Left colon (tissue), 2 donors: ENCODE data around the gene ZNF471. TPM values are rescaled to one million over a fixed set of nuclear protein-coding genes. Genes with fewer than 3 reads are reported as not detected.
A peak's percentile ranks its signal among the peaks of the same experiment; 100 is the strongest.

Source experiments
- ATAC-seq: fragments of 200-7000 bp; cut with Tn5 transposase; one replicate; pipeline ENCODE4 v1.9.1; 2020; ENCODE audit warnings: mild to moderate bottlenecking, moderate library complexity
- DNase-seq, 2 donors: peaks; one replicate each; pipeline ENCODE4 v3.0.0-alpha.2; 2020
- intact Hi-C, 2 donors: fragments of 100-400 bp; cut with DNase I in 1 of 2; cut with micrococcal nuclease in 1 of 2; formaldehyde crosslinking; loops; one replicate each; pipeline versions ENCODE4 v1.11.2 to v1.14.0; 2022; cut with DNase I, micrococcal nuclease
- long read RNA-seq: library from polyadenylated mRNA; unstranded; transcript quantifications from one replicate; pipeline ENCODE4 v2.0.0, GENCODE V29; 2021
- total RNA-seq, 2 donors: library from RNA; stranded (reverse); fragmentation: NEBNext Ultra II Directional; extraction: Animal tissue kit (Norgen Biotek cat#: 25700); gene quantifications; one replicate each; pipeline ENCODE4 v1.2.1, GENCODE V29; 2021
- donor health status: DM: no; HTN: no; CAD: no.
- donor health status: DM: yes; HTN: yes; CAD: no.

Gene ZNF471
- total RNA-seq, result 1 to 10 TPM; 2.6 to 4.4 TPM
- long read RNA-seq, result 0 reads

GRCh38 chr19:56507446-56508289 lies at the start of gene ZNF471:
TSS of gene ZNF471 (plus strand) at chr19:56507855. CDS start at chr19:56511572, 3,717 bp downstream.
- ATAC-seq (peak; percentile 99), DNase-seq (peak; percentile 97)
- intact Hi-C loops, result no loop called here

DNA sequence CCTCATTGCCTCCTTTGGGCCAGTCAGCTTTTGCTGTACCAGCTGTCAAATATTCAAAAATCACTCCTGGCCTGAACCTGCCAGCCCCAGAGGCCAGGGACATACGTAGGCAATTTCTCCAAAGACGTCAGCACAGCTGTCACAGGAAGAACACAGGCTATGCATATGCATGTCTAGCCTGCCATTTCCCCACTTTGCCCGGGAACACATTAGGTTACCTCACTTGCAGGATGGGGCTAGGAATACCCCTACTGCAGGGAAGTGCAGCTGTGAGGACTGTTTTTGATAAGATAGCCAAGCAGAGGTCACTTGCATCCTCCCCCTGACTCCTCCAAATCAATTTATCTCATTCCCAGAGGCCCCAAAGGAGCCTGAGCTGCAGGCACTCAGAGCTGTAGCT lies 33.3 kb upstream of the ZNF471 start:
- ATAC-seq (no peak), DNase-seq (no peak)

GRCh38 chr19:56476093-56476492 lies 31.6 kb upstream of the ZNF471 start:
- intact Hi-C loops, result no loop called here
- no peak for DNase-seq
- ATAC-seq, result no peak

More for the DNA sequence above, 33.3 kb upstream of the ZNF471 start:
- intact Hi-C loops, result no loop called here

DNA sequence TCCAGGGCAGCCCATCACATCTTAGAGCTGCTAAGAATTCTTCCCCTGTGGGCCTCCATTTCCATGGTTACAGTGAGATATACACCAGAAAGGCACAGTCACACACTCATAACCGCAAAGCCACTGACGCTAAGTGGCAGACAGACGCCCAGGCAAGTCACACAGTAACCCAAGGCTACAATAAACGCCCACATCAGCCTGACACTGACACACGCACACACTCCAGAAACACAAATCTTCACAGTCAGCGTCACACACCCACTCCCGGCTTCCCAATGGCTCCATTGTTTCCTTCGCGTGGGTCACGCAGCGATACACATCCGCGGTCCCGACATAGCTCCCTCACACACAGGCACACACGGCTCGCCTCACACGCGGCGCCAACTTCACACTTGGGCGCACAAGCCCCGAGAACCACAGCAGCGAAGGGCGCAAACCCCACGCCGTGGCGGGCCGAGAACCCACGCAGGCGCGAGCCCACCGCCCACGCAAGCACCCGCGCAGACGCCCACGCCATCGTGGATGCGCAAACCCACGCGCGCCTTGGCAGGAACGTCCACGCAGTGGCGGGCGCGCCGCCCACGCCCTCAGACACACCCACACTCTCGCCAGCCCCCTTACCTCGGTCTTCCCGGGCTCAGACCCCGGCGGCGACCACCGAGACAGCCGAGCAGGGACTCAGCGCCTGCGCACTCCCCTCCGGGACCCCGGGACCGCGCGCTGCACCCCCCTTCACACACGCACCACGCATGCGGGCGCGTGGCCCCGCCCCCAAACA lies 30.8 kb upstream of the ZNF471 start, which contains the start of gene ZNF667:
Gene ZNF667, minus strand, starts transcription at position 695 of the 778 bp plus-strand sequence. CDS start 14,975 bp downstream, outside the sequence.
- ATAC-seq, result no peak
- intact Hi-C loops, result no loop called here
- no peak for DNase-seq

DNA sequence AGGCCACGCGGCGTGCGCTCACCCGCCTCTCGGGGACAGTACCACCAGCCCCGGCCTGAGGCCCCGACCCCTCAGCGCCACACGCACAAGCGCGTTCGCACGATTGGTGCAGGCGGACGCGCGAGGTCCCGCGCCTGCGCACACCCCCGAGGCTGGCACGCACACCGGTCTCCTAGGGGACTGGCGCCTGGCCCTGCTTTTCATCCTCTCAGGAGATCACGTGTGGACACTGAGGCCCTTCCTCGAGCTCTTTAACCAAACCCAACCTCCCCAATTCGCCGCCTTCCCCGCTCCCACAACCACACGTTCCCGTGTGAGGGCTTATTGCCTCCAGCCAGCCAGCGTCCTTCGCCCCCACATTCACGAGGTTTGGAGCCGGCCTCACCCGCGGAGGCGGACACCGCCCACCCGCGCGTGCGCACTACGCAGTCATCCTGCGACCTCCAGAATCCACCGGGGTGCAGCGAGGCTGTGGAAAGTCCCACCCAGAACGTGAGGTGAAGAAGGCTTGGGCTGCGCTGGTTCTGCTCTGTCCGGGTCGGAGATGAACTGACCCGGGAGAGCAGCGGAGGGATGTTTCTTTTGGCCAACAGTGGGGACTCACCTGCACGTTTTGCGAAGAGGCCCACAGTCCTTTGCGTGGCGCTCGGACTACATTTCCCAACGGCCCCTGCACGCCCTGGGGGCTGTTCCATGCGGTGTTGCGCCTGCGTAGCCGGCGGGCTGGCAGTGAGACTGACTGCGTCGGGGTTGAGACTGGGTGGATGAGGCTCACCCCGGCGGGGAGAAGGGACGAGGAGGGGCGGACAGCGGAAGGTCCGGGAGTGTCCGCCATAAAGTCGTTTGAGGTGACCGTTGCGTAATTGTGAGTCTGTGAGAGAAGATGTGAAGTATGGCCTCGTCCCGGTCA lies 30.0 kb upstream of the ZNF471 start:
- intact Hi-C loops, result no loop called here
- ATAC-seq (peak; percentile 78), DNase-seq (peak; percentile 70 to 81)

GRCh38 chr19:56491399-56491798 lies 16.3 kb upstream of the ZNF471 start:
- intact Hi-C loops, result no loop called here
- no peak for ATAC-seq
- DNase-seq, result no peak

GRCh38 chr19:56504581-56504980 lies 3.1 kb upstream of the ZNF471 start:
- DNase-seq (no peak), ATAC-seq (no peak)
- intact Hi-C loops, result no loop called here

GRCh38 chr19:56508290-56508778 lies 679 bp downstream of the ZNF471 start:
- intact Hi-C loops, result no loop called here
- ATAC-seq (peak; percentile 19), DNase-seq (no peak)

GRCh38 chr19:56525214-56525860 lies 17.7 kb downstream of the ZNF471 start:
- ATAC-seq (no peak), DNase-seq (no peak)
- intact Hi-C loops, result no loop called here

DNA sequence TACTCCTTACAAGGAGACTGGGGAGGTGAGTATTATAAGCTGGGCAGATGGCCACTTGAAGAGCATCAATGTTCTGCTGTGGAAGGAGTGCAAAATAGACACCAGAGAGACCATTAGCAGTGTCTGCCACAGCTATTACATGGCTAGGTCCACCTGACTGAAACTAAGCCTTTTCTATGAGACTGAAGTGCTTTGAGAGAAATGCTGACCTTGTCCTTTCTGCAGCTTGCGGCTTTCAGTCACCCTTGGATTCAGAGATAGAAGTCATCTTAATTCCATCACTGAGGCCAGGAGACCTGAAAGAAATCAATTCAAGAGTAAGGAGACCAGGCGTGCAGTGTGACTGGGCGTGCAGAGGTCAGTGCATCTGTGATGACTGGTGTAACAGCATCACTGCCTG lies 29.8 kb downstream of the ZNF471 start:
- intact Hi-C loops, result no loop called here
- ATAC-seq (no peak), DNase-seq (no peak)

GRCh38 chr19:56538254-56538760 lies 30.7 kb downstream of the ZNF471 start:
- peak; percentile 98 for ATAC-seq
- intact Hi-C loops, result no loop called here
- peak; percentile 82 to 91 for DNase-seq

DNA sequence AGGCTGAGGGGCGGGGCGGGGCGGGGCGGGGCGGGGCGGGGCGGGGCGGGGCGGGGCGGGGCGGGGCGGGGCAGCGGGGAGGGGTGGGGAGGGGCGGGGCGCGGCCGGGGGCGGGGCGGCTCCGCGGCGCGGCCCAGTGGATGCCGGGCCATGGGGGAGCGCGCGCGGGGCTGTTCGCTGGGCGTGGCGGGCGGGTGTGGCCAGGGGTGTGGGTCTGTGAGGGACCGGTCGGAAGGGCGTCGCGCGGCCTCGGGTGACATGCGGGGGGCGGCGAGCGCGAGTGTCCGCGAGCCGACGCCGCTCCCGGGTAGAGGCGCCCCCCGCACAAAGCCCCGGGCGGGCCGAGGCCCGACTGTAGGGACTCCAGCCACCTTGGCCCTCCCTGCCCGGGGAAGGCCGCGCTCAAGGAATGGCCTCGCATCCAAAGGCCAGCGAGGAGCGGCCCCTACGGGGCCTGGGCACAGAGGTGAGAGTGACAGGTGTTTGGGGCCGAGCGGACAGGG lies 31.2 kb downstream of the ZNF471 start, which contains the start of gene ZFP28:
Gene ZFP28, plus strand, starts transcription at position 188 of the 503 bp plus-strand sequence. Its CDS starts 71 bp downstream, at position 259.
- ATAC-seq (peak; percentile 71), DNase-seq (peak; percentile 73 to 80)
- intact Hi-C loops, result no loop called here

DNA sequence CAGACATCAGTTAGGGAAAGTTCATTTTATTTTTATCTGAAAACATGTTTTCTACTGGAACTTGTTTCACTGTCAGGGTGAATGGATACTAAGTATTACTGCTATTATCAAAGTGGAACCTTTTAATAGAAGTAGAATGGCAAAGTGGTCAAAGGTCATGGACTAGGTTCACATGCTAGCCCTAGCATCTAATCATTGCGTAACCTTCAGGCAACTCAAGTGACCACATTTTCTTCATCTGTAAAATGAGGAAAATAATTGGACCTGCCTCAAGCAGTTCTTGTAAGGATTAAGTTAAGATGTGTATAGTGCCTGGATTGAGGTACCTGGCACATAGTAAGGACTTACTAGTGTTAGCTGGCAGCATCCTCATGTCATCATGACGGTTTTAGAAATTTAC lies 36.1 kb downstream of the ZNF471 start:
- DNase-seq (no peak), ATAC-seq (no peak)
- intact Hi-C loops, result no loop called here

- intact Hi-C loops, result no loop called here
- ATAC-seq (no peak), DNase-seq (no peak)
Measured at GRCh38 chr19:56547535-56547934, 39.9 kb downstream of the ZNF471 start.

DNA sequence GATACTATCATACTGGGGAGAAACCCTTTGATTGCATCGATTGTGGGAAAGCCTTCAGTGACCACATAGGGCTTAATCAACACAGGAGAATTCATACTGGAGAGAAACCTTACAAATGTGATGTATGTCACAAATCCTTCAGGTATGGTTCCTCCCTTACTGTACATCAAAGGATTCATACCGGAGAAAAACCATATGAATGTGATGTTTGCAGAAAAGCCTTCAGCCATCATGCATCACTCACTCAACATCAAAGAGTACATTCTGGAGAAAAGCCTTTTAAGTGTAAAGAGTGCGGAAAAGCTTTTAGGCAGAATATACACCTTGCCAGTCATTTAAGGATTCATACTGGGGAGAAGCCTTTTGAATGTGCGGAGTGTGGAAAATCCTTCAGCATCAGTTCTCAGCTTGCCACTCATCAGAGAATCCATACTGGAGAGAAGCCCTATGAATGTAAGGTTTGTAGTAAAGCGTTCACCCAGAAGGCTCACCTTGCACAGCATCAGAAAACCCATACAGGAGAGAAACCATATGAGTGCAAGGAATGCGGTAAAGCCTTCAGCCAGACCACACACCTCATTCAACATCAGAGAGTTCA lies 46.7 kb downstream of the ZNF471 start:
- no peak for ATAC-seq
- DNase-seq, result no peak
- intact Hi-C loops, result no loop called here

- intact Hi-C loops, result no loop called here
- ATAC-seq, result no peak
- no peak for DNase-seq
Measured at GRCh38 chr19:56562766-56563165, 55.1 kb downstream of the ZNF471 start.

GRCh38 chr19:56566904-56567273 lies 59.2 kb downstream of the ZNF471 start:
- peak; percentile 45 to 63 for DNase-seq
- ATAC-seq, result peak; percentile 55
- intact Hi-C loops, result no loop called here
